Activated naive CD8-positive, alpha-beta T cell (primary cell): Measurements from ENCODE around the gene RAB5IF.
"Not testable (repeated sequence)": the region's sequence is repeated elsewhere in the genome, so short reads cannot be mapped to it uniquely, and the experiment has no call there.

Source experiments
- H3K27ac Mint-ChIP-seq: one replicate; pipeline ENCODE4 v1.8.0; 2021; ENCODE audit warnings: mixed read lengths
- H3K27me3 Mint-ChIP-seq: one replicate; pipeline ENCODE4 v1.8.0; 2021; ENCODE audit warnings: mixed read lengths
- H3K36me3 Mint-ChIP-seq: one replicate; pipeline ENCODE4 v1.8.0; 2021; ENCODE audit warnings: mixed read lengths
- H3K4me1 Mint-ChIP-seq: one replicate; pipeline ENCODE4 v1.8.0; 2021; ENCODE audit warnings: low read depth, mixed read lengths
- H3K4me3 Mint-ChIP-seq: one replicate; pipeline ENCODE4 v1.8.0; 2021; ENCODE audit warnings: mild to moderate bottlenecking, mixed read lengths
- H3K9me3 Mint-ChIP-seq: one replicate; pipeline ENCODE4 v1.8.0; 2021; ENCODE audit warnings: low read depth, mixed read lengths

RAB5IF gene

DNA sequence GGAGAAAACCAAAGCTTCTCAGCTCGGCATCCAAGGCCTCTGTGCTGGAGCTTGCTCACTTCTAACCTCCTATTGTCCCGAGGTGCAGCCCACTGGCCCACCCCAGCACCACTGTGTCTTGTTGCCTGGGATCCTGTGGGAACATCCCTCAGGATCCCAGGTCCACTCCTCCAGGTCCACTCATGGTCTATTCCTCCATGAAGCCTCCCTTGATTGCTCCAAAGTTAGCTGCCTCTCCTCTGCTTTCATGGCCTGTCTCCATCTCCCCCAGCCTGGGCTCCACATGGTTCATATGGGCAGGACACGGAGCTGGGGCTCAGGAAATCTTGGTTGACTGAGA lies 26.5 kb downstream of the RAB5IF start:
- Mint-ChIP-seq H3K36me3 (peaks cover 8% of the 10 kb centered on the region), H3K4me1 (peaks cover 44% of the 10 kb centered on the region), H3K27me3 (no peaks in the 10 kb centered on the region), H3K9me3 (no peaks in the 10 kb centered on the region), H3K27ac (peak overlapping the region; percentile 51), H3K4me3 (no peak overlapping the region)

DNA sequence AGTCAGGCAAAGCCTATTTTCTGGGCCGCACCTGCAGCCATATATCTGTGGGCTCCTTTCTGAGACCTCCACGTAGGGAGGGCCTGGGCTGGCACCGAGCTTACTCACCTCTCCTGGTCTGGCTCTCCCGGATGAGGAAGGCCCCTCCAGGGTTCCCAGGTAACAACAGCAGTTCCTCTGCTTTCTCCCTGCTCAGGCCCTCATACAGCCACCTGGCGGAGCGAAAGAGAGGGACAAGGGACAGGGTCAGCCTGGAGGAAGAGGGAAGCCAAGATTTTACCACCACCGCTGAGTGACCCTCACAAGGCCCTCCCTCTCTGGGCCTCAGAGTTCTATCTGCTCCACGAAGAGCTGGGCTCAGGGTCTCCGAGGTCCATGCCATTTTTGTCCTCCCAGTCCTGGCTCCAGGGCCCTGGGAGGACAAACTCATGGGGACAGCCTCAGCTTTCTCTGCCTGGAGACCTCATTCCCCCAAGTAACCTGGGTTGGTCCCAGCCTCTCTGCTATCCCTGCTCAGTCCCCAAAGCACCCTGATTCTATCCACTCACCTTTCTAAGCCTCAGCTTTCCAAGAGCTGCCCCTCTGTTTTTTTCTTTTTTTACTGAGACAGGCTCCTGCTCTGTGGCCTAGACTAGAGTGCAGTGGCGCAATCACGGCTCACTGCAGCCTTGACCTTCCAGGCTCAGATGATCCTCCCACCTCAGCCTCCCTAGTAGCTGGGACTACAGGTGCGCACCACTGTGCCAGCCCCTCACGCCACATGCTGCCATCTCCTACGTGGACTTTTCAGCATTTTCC lies 27.1 kb downstream of the RAB5IF start:
- Mint-ChIP-seq H3K9me3 (no peaks in the 10 kb centered on the region), H3K27ac (no peak overlapping the region), H3K27me3 (no peaks in the 10 kb centered on the region), H3K4me1 (peaks cover 41% of the 10 kb centered on the region), H3K36me3 (peaks cover 8% of the 10 kb centered on the region), H3K4me3 (no peak overlapping the region)

DNA sequence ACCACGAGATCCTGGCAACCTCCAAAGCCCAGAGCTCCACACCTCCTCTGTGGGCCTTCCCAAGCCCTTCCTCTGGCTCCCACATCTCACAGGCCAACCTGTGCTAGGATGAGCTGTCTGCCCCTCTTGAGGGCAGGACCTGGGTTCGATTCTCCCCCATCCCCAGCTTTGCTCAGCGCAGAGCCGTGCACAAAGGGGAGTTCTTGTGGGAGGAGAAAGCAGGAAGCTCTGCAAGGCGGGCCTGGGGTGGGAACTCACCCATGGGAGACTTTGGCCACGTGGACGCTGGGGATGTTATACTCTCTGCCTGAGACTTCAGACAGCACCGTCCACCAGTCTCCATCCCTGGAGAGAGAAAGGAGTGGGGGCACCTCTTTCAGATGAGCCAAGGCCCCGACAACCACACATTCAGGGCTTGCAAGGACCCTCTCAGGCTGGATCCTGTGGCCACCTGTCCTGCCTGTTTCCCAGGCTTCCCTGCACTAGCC lies 27.8 kb downstream of the RAB5IF start:
- Mint-ChIP-seq H3K4me3 (no peak overlapping the region), H3K27ac (no peak overlapping the region), H3K27me3 (no peaks in the 10 kb centered on the region), H3K9me3 (no peaks in the 10 kb centered on the region), H3K36me3 (peaks cover 5% of the 10 kb centered on the region), H3K4me1 (peaks cover 37% of the 10 kb centered on the region)

DNA sequence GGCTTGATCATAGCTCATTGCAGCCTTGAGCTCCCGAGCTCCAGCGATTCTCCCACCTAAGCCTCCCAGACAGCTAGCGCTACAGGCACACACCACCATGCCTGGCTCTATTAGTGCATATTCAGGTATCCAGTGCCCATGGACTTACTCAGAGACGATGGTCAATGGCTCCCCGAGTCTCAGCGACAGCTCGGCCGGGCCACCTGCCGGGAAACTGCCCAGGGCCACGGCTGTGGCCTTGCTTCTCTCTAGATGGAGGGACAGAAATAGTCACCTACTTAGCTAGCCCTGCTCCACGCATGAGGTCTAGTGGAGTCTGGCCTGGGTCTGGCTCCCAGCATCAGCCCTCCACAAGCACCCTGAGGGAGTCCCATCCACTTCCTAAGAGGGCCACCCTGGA lies 28.8 kb downstream of the RAB5IF start:
- Mint-ChIP-seq H3K9me3 (no peaks in the 10 kb centered on the region), H3K4me3 (no peak overlapping the region), H3K36me3 (peaks cover 5% of the 10 kb centered on the region), H3K27ac (peak overlapping the region; percentile 66), H3K4me1 (peaks cover 34% of the 10 kb centered on the region), H3K27me3 (no peaks in the 10 kb centered on the region)

DNA sequence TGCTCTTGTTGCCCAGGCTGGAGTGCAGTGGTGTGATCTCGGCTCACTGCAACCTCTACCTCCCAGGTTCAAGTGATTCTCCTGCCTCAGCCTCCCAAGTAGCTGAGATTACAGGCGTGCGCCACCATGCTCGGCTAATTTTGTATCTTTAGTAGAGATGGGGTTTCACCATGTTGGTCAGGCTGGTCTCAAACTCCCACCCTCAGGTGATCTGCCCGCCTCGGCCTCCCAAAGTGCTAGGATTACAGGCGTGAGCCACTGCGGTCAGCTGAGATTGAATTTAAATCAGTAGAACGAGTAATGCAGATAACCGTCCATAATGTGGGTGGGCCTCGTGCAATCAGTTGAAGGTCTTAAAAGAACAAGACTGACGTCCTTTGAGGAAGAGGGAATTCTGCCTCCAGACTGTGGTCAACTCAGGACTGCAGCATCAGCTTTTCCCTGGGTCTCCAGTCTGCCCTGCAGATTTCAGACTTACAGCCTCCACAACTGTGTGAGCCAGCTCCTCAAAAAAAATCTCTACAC lies 33.4 kb downstream of the RAB5IF start:
- peak overlapping the region; percentile 58 for H3K27ac Mint-ChIP-seq

DNA sequence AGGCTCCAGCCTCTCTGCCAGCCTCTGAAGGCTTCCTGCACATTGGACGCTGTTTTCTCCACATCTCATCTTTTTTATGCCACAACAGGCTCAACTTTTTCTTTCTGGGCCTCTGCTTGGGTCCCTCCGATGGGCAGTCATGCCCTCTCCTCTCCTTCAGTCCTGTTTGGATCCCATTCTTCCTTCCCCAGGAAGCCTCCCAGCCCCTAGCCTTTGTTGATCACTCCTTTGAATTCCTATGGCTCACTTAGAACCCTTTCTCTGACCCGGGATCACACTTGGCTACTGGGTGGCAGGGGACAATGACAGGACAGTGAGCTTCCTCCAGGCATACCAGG lies 35.9 kb downstream of the RAB5IF start:
- peak overlapping the region; percentile 81 for H3K27ac Mint-ChIP-seq
- H3K27me3 Mint-ChIP-seq, result no peaks in the 10 kb centered on the region
- H3K9me3 Mint-ChIP-seq, result no peaks in the 10 kb centered on the region
- peaks cover 44% of the 10 kb centered on the region for H3K4me1 Mint-ChIP-seq
- peaks cover 3% of the 10 kb centered on the region for H3K36me3 Mint-ChIP-seq
- peak overlapping the region; percentile 30 for H3K4me3 Mint-ChIP-seq

More for the DNA sequence above, 33.4 kb downstream of the RAB5IF start:
- H3K4me3 Mint-ChIP-seq, H3K36me3 Mint-ChIP-seq, H3K27me3 Mint-ChIP-seq, H3K9me3 Mint-ChIP-seq: not testable (repeated sequence)
- peaks cover 27% of the 10 kb centered on the region for H3K4me1 Mint-ChIP-seq

DNA sequence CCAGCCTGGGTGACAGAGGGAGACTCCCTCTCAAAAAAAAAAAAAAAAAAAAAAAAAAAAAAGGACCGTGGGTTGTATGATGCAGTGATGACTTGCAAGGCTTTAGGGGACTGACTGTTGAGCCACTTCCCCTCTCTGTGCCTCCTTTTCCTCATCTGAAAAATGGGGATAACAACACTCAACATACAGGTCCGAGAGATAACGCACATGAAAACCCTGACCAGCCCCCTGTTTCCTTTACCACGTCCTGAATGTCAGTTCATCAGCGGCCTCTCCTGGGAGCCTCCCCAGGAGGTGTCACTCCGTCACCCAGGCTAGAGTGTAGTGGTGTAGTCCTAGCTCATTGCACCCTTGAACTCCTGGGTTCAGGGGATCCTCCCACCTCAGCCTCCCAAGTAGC lies 36.6 kb downstream of the RAB5IF start:
- Mint-ChIP-seq H3K4me3 (peak overlapping the region; percentile 95), H3K27me3 (no peaks in the 10 kb centered on the region), H3K9me3 (no peaks in the 10 kb centered on the region), H3K4me1 (peaks cover 50% of the 10 kb centered on the region), H3K36me3 (peaks cover 3% of the 10 kb centered on the region), H3K27ac (peak overlapping the region; percentile 100)

DNA sequence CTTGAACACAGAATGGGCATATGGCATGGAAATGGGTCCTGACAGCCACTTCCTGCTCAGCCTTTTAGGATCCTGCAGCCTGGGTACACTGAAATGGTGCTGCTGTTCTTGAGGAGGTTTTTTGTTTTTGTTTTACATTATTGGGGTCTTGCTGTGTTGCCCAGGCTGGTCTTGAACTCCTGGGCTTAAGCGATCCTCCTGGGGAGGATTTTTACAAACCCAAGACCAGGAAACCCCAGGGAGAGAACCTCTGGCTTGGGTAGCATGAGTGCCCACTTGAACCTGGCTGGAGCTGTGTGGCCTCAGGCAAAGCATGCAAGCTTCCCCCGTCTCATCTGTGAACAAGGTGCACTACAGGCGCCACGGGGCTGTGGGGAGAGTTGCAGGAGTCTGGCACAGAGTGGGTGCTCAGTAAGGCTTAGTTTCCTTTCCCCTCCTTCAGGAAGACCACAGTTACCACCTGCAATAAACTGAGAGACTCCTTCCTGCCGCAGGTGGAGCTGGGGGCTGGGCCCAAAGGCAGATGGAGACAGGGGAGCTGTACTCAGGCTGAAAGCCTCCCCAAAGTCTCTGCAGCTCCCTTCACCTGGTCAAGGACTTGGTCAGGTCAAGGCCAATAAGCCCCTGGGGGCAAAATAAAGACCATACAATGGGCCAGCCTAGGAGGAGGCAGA lies 38.6 kb downstream of the RAB5IF start:
- Mint-ChIP-seq H3K27ac (peak overlapping the region; percentile 100), H3K4me3 (peak overlapping the region; percentile 95)

DNA sequence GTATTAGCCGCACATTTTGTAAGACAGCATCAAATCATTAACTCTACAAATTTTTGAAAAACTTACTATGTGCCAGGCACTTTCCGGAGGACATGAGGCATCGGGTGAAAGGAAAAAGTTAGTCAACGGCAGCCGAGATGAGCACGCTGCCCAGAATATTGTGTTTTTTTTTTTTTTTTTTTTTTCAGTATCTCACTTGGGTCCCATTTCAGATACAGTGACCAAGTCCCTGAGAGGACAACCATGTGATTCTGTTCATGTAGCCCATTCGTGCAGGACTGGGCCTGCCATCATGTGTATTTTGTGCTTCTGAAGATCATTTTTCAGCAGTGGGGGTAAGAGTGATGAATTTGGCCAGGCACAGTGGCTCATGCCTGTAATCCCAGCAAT lies 39.1 kb downstream of the RAB5IF start:
- peak overlapping the region; percentile 100 for H3K27ac Mint-ChIP-seq
- H3K27me3 Mint-ChIP-seq, result no peaks in the 10 kb centered on the region
- peaks cover 3% of the 10 kb centered on the region for H3K36me3 Mint-ChIP-seq
- H3K4me3 Mint-ChIP-seq, result peak overlapping the region; percentile 95
- peaks cover 52% of the 10 kb centered on the region for H3K4me1 Mint-ChIP-seq
- H3K9me3 Mint-ChIP-seq, result no peaks in the 10 kb centered on the region

More for the DNA sequence above, 38.6 kb downstream of the RAB5IF start:
- Mint-ChIP-seq H3K27me3 (no peaks in the 10 kb centered on the region), H3K36me3 (peaks cover 3% of the 10 kb centered on the region), H3K9me3 (no peaks in the 10 kb centered on the region), H3K4me1 (peaks cover 52% of the 10 kb centered on the region)

DNA sequence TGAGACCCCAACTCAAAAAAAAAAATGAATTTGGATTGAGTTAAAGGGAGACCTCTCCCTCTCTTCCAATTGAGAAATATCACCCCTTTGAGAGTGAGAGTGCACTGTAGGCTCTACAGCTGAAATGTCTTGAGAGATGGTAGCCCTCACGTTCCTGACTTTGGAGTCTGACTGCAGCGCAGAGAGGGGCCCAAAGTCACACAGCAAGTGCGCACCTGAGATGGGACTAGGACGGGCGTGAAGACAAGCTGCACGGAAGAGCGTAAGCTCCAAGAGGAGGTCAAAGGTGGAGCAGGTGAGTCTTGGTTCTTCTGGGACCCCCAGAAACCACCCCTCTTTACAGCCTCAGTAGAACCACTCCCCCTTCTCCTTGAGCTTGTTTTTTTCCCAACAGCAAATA lies 39.8 kb downstream of the RAB5IF start:
- Mint-ChIP-seq H3K4me3 (peak overlapping the region; percentile 95), H3K27ac (peak overlapping the region; percentile 100), H3K36me3 (peaks cover 3% of the 10 kb centered on the region), H3K9me3 (no peaks in the 10 kb centered on the region), H3K27me3 (no peaks in the 10 kb centered on the region), H3K4me1 (peaks cover 52% of the 10 kb centered on the region)

DNA sequence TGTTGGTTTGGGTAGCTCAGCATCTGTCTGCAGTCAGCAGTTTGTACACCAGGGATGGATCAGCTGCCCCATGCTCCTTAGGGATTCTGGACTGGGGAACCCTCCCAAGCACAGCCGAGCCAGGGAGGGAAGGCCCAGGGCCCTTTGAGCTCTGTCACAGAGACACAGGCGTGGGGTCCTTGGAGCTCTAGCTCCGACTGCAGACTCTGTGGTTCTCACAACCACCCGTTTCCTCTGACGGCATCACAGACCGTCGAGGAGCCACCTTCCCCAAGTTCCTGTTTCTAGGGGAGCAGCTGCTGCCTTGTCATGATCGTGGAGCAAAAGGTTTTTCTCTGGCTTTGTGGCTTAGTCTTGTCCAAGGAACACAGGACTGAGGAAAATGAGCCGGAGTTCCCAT lies 40.4 kb downstream of the RAB5IF start, which contains the start of gene SLA2:
TSS of gene SLA2 (minus strand) at position 199 of the 400 bp plus-strand sequence. CDS start 4,861 bp downstream, outside the sequence.
- Mint-ChIP-seq H3K4me3 (peak within 1 kb of the TSS; percentile 95), H3K36me3 (peaks cover 3% of the 10 kb centered on the region), H3K27me3 (no peaks in the 10 kb centered on the region), H3K4me1 (peaks cover 52% of the 10 kb centered on the region), H3K9me3 (no peaks in the 10 kb centered on the region), H3K27ac (peak within 1 kb of the TSS; percentile 100)

DNA sequence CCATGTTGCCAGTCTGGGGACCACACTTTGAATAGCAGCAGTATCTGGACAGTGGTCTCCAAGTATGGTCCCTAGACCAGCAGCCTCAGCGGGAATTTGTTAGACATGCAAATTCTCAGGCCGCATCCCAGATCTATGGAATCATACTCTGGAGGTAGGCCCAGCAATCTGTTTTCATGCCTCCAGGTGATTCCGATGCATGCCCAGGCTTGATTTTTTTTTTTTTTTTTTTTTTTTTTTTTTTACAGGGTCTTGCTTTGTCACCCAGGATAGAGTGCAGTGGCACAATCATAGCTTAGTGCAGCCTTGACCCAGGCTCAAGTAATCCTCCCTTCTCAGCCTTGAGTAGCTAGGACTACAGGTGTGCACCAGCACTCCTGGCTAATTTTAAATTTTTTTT lies 41.1 kb downstream of the RAB5IF start:
- Mint-ChIP-seq H3K9me3 (no peaks in the 10 kb centered on the region), H3K36me3 (peaks cover 7% of the 10 kb centered on the region), H3K4me3 (peak overlapping the region; percentile 95), H3K27me3 (no peaks in the 10 kb centered on the region), H3K4me1 (peaks cover 48% of the 10 kb centered on the region), H3K27ac (peak overlapping the region; percentile 100)

DNA sequence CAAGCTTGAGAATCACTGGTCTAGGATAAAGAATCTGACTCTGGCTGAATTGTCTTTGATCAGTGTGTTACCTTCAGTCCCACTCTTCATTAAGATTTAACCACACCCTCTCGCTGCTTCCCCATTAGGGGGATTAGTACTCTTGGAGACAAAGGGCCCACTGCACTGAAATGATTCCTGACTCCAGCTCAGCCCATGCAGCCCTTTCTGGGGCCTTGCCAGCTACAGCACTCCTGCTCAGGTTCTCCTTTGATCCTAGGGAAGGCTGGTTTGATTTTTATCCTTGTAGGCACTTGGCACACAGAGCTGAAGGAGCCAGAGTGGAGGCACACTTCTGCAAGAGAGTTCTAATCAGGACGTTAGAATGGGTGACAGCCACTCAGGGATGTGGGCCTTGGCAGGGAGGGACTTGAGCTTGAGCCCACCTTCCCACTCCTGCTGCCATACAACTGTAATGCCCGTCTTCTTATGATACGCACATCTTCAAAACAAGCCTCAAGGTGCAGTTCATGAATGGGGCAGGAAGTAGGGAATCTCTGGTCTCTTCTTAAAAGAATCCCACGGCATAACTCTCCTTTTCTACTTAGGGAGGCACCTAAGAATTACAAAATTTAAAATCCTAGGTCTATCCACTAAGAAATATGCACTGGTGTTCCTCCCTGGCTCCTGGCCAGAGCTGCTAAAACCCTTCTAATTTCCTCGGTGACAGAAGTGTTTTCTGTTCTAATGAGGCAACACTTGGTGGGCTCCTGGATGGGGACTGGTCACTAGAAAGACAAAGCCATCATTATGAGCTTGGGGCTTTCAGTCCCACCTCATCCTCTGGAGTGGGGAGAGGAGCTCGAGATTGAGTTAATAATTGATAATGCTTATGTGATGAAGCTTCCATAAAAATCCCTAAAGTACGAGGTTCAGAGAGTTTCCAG lies 41.9 kb downstream of the RAB5IF start:
- no peaks in the 10 kb centered on the region for H3K27me3 Mint-ChIP-seq
- H3K4me1 Mint-ChIP-seq, result peaks cover 43% of the 10 kb centered on the region
- no peaks in the 10 kb centered on the region for H3K9me3 Mint-ChIP-seq
- peak overlapping the region; percentile 52 for H3K4me3 Mint-ChIP-seq
- peak overlapping the region; percentile 100 for H3K27ac Mint-ChIP-seq
- peaks cover 7% of the 10 kb centered on the region for H3K36me3 Mint-ChIP-seq

DNA sequence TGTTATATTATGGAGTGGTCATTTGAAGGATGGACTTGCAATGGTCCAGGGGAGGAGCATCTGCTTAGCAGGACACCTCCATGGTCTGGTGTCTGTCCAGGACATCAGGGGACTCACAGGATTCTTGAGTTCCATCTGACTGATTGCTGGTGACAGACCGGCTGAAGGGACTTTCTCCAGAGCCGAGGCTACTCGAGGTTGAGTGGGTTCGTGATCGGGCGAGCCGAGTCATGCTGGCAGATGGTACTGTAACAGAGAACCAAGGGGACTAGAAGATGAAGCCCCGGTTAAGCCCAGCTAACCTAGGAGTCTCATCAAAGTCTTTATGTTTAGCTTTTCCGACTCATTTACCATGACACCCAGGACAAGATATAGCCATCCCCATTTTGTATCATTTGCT lies 47.9 kb downstream of the RAB5IF start:
- H3K36me3 Mint-ChIP-seq, result peaks cover 14% of the 10 kb centered on the region
- no peak overlapping the region for H3K27ac Mint-ChIP-seq
- H3K9me3 Mint-ChIP-seq, result no peaks in the 10 kb centered on the region
- no peaks in the 10 kb centered on the region for H3K27me3 Mint-ChIP-seq
- peaks cover 10% of the 10 kb centered on the region for H3K4me1 Mint-ChIP-seq
- no peak overlapping the region for H3K4me3 Mint-ChIP-seq
